GM21447 (cell line): ENCODE results near the gene MPDU1.
"Not testable (repeated sequence)": the region's sequence is repeated elsewhere in the genome, so short reads cannot be mapped to it uniquely, and the experiment has no call there.

Source experiments
- ATAC-seq: cut with Tn5 transposase; IDR thresholded peaks from one replicate; pipeline ENCODE4 v1.9.1; 2021; ENCODE audit not compliant: unreplicated experiment

The MPDU1 gene

GRCh38 chr17:7614425-7615264 lies 31.0 kb downstream of the MPDU1 start, which contains the start of gene FXR2:
TSS of gene FXR2 (minus strand) at chr17:7614897. CDS start at chr17:7614532, 365 bp downstream.
- peak; percentile 81 for ATAC-seq

- no peak for ATAC-seq
Measured at GRCh38 chr17:7615265-7615747, 31.7 kb downstream of the MPDU1 start.

GRCh38 chr17:7618608-7619007 lies 35.0 kb downstream of the MPDU1 start:
- no peak for ATAC-seq

- ATAC-seq, result no peak
Measured at GRCh38 chr17:7620835-7621234, 37.2 kb downstream of the MPDU1 start.

GRCh38 chr17:7623661-7624060 lies 40.0 kb downstream of the MPDU1 start:
- no peak for ATAC-seq

GRCh38 chr17:7625749-7626148 lies 42.1 kb downstream of the MPDU1 start:
- not testable (repeated sequence) for ATAC-seq

GRCh38 chr17:7626307-7626706 lies 42.7 kb downstream of the MPDU1 start:
- no peak for ATAC-seq

GRCh38 chr17:7626956-7627249 lies 43.3 kb downstream of the MPDU1 start:
- ATAC-seq, result no peak

GRCh38 chr17:7627250-7628121 lies 43.8 kb downstream of the MPDU1 start, which contains the start of gene SAT2:
TSS of gene SAT2 (minus strand) at chr17:7627821. CDS start at chr17:7627635, 186 bp downstream.
- peak; percentile 83 for ATAC-seq

GRCh38 chr17:7629939-7630571 lies 46.4 kb downstream of the MPDU1 start, which contains the start of gene SHBG:
TSS of gene SHBG (plus strand) at chr17:7630135. CDS start at chr17:7630173, 38 bp downstream.
- no peak for ATAC-seq

GRCh38 chr17:7631398-7632380 lies 48.0 kb downstream of the MPDU1 start:
- ATAC-seq, result no peak

- no peak for ATAC-seq
Measured at GRCh38 chr17:7632492-7632894, 48.8 kb downstream of the MPDU1 start.

- no peak for ATAC-seq
Measured at GRCh38 chr17:7633093-7633492, 49.4 kb downstream of the MPDU1 start.

- ATAC-seq, result no peak
Measured at GRCh38 chr17:7634384-7634783, 50.7 kb downstream of the MPDU1 start.

- no peak for ATAC-seq
Measured at GRCh38 chr17:7636163-7636562, 52.5 kb downstream of the MPDU1 start.
